HG03175 (cell line): Measurements from ENCODE around the gene CD9.
"Not testable (repeated sequence)": the region's sequence is repeated elsewhere in the genome, so short reads cannot be mapped to it uniquely, and the experiment has no call there.

Experiments used
- ATAC-seq: cut with Tn5 transposase; IDR thresholded peaks from one replicate; pipeline ENCODE4 v1.9.1; 2021; ENCODE audit warnings: mild to moderate bottlenecking, moderate library complexity; ENCODE audit not compliant: unreplicated experiment

Gene CD9

DNA sequence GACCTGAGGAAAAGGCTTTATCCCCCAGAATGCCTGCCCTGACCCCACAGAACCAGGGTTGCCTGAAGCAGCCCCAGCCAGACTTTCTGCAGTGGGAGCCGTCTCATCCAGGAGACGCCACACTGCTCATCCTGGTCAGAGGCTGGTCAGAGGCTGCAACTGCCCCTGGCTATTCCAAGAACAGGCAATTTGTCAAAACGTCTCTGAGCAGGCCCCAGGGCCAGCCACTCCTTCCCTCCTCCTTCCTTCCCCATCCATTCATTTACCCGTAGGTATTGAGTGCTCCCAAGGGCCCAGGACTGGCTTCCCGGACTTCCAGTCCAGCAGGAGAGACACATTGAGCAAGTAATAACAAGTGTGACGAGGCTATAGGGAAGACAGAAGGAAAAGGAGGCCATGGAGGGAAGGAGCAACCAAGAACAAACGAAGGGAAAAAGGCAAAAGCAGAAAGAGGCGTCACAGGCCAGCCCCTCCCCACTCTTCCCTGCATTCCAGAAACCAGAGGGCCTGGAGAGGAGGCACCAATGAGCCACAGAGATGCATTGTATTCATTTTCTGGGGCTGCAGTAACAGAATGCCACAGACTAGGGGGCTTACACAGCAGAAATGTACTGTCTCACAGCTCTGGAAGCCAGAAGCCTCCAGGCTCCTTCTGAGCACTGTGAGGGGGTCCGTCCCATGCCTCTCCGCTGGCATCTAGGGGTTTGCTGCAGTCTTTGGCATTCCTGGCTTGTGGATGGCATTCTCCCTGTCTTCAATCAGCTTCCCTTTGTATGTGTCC, 21.0 kb upstream of the CD9 start:
- ATAC-seq: no peak

DNA sequence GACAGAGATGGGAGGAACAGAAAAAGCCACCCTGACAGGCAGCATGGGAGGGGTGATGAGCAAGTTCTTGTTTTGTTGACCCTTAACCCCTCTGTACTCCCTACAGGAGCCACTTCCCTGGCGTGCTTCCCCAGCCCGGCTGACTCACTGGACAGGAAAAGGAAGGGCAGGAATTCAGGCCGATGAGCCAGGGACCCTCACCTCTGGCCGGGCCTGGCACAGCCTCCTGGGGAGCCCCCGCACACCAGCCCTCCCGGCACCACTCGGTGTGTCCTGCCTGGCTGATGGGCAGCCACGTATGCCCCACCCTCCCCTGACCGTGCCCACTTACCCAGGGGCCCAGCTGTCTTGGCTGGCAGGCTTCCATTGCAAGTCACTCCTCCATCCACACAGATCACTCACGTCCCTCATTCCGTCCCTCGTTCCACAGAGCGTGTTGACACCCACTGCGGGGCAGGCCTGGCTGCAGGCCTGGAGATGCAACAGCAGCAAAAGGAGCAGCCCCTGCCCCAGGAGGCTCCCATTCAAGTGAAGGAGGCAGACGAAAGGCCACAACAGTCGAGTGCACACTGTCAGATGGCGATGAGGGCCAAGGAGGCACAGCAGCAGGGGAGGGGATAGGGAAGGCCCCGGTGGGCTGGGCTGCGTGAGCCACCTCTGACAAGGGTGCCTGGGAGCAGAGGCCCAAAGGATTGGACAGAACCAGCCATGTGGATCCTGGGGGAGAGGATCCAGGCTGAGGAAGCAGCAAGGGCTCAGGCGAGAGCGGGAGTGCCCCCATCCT, 19.7 kb upstream of the CD9 start:
- no peak for ATAC-seq

DNA sequence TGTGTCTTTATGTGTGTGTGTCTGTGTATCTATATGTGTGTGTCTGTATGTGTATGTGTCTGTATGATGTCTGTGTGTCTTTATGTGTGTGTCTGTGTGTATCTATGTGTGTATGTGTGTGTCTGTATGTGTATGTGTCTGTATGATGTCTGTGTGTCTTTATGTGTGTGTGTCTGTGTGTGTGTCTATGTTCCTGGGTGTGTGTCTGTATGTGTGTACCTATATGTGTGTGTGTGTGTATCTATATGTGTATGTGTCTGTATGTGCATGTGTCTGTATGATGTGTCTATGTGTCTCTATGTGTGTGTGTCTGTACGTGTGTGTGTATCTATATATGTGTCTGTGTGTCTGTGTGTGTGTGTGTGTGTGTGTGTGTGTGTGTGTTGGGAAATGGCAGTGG, 19.0 kb upstream of the CD9 start:
- ATAC-seq: no peak

DNA sequence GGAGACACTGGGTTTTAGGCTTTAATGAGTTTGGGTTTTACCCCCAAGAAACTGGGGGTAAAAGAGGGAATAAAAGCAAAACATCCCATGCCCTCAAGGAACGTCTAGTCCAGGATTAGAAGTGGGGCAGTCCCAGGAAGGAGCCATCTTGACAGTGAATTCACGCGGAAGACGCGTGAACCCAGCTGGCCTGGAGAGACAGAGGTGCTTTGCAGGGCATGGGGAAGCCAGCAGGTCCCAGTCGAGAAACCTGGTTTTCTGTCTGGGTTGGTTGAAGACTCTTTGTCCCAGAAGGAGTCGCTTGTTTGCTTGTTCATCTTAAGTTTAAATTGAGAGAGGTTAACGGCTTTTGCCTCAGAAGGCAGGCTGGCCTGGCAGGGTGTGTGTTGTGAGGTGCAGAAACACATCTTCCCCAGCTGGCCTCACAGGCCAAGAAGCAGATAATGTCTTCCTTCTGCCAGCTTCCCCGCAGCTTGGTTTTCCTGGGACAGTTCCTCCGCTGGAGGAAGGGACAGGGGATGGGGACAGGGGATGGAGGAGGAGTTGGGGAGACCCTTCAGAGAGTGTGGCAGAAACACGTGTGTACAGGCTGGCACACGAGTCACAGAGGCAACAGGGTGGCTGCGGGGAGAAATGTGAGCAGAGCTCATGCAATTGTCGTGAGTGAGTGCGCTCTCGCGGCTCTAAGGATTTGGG, 18.5 kb upstream of the CD9 start:
- ATAC-seq: no peak

DNA sequence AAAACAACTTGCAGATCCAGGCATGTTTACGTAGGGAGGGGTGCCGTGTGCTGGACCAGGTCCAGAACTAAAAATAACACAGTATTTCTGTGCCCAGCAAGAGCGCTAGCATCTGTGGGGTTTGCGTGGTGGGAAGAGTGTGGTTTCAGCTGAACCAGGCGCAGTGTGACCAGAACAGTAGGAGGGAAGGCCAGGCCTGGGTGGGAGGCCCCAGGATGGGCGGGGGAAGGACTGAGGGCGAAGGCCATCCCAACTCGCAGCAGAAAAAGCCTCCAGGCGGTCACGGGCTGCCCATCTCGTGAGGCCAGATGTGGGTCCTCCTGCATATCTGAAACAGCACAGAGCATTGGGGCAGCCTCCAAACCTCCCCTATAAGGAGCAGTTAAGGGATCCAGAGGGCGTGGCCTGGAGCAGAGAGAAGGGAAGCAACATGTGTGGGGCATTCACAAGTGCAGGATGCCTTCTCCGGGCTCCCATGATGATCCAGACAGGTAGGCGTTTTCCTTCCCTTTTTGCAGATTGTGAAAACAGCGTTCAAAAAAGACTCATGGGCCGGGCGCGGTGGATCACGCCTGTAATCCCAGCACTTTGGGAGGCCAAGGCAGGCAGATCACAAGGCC, 17.8 kb upstream of the CD9 start:
- ATAC-seq: no peak

DNA sequence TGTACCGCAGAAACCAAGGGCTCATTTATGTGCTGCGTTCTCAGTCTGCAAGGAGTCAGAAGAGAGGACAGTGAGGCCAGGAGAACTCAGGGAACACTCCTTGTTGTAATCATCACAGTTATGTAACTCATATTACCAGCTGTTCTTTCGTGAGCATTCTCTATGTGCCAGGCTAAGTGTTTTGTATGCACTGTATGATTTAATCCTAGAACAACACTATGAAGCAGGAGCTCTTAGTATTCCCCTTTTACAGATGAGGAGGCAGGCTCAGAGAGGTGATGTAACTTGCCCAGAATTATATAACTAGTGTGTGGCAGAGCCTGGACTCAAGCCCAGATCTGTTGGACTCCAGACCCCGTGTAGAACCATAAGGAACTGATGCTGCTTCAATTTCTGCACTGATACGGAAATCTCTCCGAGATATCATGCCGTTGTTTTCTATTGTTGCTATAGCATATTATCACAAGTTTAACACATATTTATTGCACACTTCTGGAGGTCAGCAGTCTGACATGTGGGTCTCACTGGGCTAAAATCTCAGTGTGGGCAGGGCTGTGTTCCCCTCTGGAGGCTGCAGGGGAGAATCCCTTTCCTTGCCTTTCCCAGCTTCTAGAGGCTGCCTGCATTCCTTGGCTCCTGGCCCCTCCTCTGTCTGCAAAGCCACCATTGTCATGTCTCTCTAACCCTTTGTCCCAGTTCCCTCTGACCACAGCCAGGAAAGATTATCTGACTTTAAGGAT, 16.3 kb upstream of the CD9 start:
- no peak for ATAC-seq

DNA sequence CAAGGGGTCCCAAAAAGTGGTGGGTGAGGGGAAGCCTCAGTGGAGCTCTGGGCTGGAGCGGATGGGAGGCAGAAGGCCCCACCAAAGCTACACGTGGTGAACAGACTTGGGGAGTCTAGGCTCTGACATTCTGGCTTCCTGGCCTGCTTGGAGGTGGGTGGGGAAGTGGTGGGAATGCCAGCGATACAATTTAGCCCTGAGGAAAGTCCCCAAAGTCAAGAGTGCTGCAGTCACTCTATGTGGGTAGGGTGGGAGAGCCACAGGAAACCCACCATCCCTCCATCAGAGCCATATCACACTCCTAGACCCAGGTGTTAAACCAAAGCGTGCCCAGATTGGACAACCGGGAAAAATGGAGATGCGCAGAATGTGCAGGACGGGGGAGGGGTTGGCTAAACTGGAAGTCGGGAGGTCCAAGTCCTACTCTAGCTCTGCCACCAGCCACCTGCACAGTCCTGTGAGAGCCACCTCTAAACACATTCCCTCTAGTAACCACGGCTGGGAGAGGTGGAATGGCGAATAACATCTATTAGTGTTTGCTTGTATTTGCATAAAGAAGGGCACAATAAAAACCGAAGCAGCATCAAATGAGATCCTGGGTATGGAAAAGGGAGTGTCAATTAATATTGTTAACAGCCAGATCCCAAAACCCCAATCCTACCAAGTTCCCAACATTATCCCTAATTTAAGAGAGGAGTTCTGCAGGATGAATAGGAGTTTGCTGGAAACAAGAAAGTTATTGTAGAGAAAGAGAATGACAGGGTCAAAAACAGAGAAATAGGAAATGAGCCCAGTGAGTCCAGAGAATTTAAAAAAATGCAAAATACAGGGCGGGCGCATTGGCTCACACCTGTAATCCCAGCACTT, 14.0 kb upstream of the CD9 start:
- ATAC-seq: no peak

DNA sequence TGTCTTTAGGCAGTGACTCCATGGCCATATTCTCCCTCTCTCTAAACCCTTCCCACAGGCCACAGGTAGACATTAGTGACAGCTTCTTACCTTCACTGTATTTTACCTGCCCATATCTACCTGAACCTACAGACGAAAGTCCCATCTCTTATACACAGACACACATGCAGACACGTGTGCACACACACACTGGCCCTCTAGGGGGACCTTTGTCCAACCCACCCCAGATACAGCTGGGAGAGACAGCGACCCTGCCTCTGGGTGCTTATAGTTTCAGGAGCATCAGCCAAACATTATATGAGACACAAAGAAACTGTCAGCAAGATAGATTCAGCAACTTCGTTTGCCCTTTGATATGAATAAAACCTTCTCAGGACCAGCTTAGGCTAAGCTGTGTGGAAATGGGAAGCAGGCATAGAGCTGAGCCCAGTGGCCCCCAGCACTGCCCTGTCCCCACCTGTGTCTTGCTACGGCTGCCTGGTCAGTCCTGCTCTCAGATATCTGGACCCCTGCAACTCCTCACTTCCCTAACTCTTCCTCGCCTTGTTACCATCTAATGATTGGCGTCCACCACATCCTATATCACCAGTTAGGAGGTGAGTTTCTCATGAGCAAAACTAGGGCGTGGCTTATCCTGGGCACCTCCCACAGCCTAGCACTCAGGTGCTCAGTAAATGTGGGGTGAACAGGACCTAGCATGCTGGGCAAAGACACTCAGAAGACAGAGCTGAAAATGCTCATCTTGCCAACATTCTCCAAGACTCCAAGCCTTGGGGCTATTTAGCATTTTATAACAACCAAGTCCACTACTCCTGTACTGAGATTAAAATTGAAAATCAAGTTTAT, 12.0 kb upstream of the CD9 start:
- ATAC-seq: no peak

DNA sequence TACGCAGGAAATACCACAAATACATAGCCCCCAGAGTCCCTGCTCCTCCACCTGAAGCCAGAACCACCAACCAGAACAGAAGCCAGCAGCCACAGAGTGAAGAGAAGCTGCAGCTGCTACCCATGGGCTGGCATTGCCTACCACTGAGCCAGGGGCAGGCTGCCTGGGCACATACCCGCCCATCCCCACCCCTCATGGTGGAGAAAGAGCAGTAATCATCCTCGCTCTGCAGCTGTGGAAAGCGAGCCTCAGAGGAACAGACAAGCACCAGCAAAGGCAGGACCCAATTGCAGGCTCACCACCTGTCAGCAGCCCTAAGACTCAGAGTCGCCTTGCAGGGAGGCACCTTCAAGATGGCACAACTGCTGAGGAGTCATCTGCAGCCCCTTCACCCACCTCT, 11.2 kb upstream of the CD9 start:
- no peak for ATAC-seq

DNA sequence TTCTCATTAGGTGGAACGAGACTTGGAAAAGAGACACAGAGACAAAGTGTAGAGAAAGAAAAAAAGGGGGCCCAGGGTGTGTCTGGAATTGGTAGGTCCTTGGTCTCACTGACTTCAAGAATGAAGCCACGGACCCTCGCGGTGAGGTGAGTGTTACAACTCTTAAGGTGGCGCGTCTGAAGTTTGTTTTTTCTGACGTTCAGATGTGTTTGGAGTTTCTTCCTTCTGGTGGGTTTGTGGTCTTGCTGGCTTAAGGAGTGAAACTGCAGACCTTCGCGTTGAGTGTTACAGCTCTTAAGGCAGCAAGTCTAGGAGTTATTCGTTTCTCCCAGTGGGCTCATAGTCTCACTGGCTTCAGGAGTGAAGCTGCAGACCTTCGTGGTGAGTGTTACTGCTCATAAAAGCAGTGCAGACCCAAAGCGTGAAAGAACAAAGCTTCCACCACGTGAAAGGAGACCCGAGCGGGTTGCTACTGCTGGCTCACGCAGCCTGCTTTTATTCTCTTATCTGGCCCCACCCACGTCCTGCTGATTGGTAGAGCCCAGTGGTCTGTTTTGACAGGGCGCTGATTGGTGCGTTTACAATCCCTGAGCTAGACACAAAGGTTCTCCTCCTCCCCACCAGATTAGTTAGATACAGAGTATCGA, 10.1 kb upstream of the CD9 start:
- not testable (repeated sequence) for ATAC-seq

DNA sequence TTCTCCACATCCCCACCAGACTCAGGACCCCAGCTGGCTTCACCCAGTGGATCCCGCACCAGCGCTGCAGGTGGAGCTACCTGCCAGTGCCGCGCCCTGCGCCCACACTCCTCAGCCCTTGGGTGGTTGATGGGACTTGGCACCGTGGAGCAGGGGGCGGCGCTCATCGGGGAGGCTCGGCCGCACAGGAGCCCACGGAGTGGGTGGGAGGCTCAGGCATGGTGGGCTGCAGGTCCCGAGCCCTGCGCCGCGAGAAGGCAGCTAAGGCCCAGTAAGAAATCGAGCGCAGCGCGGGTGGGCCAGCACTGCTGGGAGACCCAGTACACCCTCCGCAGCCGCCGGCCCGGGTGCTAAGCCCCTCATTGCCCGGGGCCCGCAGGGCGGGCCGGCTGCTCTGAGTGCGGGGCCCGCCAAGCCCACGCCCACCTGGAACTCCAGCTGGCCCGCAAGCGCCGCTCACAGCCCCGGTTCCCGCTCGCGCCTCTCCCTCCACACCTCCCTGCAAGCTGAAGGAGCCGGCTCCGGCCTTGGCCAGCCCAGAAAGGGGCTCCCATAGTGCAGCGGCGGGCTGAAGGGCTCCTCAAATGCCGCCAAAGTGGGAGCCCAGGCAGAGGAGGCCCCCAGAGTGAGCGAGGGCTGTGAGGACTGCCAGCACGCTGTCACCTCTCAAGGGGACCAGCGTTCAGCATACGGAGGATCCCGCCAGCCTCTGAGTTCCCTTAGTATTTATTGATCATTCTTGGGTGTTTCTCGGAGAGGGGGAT, 9.3 kb upstream of the CD9 start:
- ATAC-seq: not testable (repeated sequence)

DNA sequence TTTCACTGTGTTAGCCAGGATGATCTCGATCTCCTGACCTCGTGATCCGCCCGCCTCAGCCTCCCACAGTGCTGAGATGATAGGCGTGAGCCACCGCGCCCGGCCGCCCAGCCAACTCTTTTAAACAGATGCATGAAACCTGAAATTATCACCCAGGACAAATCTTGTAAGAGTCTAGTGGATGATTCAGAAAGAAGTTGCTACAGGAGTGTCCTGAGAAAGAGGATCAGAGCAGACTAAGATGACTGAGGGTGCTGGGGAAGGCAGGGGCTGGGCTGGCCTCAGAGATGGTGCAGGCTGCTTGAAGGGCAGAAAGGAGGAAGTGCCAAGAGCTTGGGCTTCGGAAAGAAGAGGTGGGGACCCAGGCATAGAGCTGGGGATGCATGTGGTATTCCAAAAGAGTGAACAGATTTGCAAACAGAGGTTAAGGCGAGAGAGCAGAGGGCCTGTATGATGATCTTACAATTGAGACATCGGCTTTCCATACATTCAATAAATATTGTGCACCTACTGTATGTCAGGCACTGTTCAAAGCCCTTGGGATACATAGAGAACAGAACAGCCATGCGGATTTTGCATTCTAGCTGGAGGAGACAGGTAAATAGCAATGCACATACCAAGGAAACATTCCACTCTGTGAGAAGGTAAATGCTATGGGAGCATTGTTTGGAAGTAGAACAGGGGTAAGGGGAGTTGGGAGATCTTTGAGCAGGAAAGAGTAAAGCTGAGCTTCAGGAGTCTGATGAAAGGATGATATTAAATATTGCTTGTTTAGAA, 7.4 kb upstream of the CD9 start:
- ATAC-seq: no peak

DNA sequence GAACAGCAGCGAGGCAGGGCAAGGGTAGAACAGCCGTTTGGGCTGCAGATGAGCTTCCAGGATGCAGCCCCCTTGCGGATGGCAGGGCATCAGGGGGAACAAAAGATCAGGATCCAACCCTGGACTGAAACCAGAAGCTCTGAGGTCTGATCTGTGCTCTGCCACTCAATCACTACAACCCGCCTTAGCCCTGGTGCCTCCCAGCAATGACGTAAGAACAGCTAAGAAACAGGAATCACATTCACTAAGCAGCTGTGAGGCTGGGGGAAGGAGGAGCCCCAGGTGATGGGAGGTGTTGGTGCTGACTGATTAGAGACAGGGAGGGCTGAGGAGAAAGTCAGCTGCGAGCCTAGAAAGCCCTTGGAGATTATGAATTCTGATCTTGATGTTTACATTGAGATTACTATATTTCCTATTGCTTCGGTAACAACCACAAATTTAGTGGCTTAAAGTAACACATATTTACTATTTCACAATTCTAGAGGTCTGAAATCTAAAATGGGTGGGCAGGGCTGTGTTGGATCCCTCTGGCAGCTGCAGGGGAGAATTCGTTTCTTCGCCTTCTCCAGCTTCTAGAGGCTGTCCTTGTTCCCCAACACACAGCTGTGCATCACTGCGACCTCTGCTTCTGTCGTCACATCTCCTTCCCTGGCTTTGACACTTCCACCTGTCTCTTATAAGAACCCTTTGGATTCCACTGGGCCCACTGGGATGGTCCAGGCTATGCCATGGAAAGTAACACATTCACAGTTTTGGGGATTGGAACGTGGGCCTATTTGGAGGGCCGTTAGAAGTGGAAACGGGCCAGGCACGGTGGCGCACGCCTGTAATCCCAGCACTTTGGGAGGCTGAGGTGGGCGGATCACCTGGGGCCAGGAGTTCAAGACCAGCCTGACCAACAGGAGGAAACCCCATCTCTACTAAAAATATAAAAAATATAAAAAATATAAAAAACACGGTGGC, 6.1 kb upstream of the CD9 start:
- ATAC-seq: no peak

DNA sequence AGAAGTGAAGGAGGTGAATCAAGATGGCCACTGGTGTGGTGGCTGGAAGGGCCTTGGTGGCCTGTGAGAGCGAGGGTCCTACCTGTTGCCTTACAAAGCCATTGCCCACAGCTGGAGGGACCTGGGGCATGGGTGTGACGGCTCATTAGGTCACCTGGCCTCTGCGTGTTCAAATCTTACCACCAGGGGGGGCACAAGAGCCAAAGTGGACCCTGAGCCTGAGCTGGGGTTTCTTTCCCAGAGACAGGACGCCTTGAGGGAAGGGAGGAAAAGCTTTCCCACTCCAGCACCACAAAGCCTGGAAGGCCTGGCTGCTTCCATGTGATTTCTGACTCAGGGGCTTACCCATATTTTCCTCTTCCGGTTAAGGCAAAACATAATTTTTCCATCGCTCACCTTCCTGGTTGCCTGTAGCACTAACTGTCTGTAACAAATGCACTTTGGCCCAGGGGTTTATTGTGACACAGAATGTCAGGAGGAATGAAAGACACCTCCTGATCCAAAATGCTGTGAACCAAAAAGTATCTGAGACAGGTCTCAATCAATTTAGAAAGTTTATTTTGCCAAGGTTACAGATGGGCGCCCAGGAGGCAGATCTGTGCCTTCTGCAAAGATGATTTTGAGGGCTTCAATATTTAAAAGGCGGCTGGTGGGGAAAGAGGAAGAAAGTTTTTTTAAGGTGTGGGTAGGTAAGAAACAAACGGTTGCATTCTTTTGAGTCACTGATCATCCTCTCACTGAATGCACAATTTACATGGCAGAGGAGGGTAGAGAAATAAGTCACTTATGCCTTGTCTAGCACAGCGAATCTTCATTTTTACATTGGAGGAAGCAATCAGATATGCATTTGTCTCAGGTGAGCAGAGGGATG, 4.3 kb upstream of the CD9 start:
- ATAC-seq: no peak

DNA sequence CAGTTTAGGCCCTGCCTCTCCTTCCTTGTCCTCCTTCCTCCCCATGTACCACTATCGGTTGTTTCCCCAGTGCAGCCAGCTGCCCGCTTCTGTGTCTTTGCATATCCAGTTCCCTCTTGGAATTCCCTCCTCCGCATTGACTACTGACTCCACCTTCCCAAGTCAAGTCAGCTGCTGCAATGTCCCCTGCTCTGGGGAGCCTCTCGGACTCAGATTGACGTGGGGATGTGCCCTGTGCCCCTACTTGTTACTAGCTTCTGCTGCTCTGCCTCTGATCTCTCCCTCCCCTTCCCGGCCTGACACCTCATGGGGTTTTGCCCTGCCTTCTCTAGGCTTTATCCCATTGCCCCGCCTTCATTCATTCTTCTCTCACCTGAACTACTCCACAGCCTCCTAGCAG, 2.1 kb upstream of the CD9 start:
- no peak for ATAC-seq
